ENCODE measurements around the gene SERPINA4.
"Not testable (repeated sequence)": the region's sequence is repeated elsewhere in the genome, so short reads cannot be mapped to it uniquely, and the experiment has no call there.

The SERPINA4 gene

GRCh38 chr14:94570002-94570400, 8.8 kb downstream of the SERPINA4 start:
- DNase-seq = no peak

- no peak for DNase-seq
These were observed 9.2 kb downstream of the SERPINA4 start for GRCh38 chr14:94570440-94570839.

- DNase-seq = no peak
These were observed 10.2 kb downstream of the SERPINA4 start for GRCh38 chr14:94571395-94571794.

- no peak for DNase-seq
These were observed 10.7 kb downstream of the SERPINA4 start for GRCh38 chr14:94571950-94572349.

- DNase-seq = no peak
These were observed 11.5 kb downstream of the SERPINA4 start for GRCh38 chr14:94572637-94573303.

- DNase-seq = no peak
These were observed 12.4 kb downstream of the SERPINA4 start for GRCh38 chr14:94573475-94574277.

- DNase-seq = no peak
These were observed 13.1 kb downstream of the SERPINA4 start for GRCh38 chr14:94574336-94574735.

GRCh38 chr14:94575730-94576585, 14.7 kb downstream of the SERPINA4 start:
- DNase-seq = no peak

- not testable (repeated sequence) for DNase-seq
These were observed 16.2 kb downstream of the SERPINA4 start for GRCh38 chr14:94577472-94577871.

- no peak for DNase-seq
These were observed 17.5 kb downstream of the SERPINA4 start for GRCh38 chr14:94578712-94579111.

GRCh38 chr14:94581127-94581999, 20.1 kb downstream of the SERPINA4 start, which contains the start of gene SERPINA5:
Gene SERPINA5 (plus strand): TSS chr14:94581426. CDS start chr14:94587363, 5,937 bp downstream.
- no peak for DNase-seq

- DNase-seq = no peak
These were observed 21.0 kb downstream of the SERPINA4 start for GRCh38 chr14:94582199-94582750.

- no peak for DNase-seq
These were observed 21.6 kb downstream of the SERPINA4 start for GRCh38 chr14:94582851-94583250.

- no peak for DNase-seq
These were observed 22.3 kb downstream of the SERPINA4 start for GRCh38 chr14:94583557-94583956.

GRCh38 chr14:94584591-94585280, 23.5 kb downstream of the SERPINA4 start:
- no peak for DNase-seq

GRCh38 chr14:94586635-94587034, 25.4 kb downstream of the SERPINA4 start:
- no peak for DNase-seq

GRCh38 chr14:94588311-94588710, 27.1 kb downstream of the SERPINA4 start:
- no peak for DNase-seq

GRCh38 chr14:94591073-94591472, 29.8 kb downstream of the SERPINA4 start:
- DNase-seq = no peak

- DNase-seq = no peak
These were observed 30.6 kb downstream of the SERPINA4 start for GRCh38 chr14:94591871-94592270.

- DNase-seq = no peak
These were observed 31.2 kb downstream of the SERPINA4 start for GRCh38 chr14:94592457-94592856.

- no peak for DNase-seq
These were observed 32.1 kb downstream of the SERPINA4 start for GRCh38 chr14:94593376-94593748.

All from NCI-H1048 (cell line).